Gastroesophageal sphincter (tissue), 4 donors: Measurements from ENCODE around the gene ZSWIM3. TPM values are rescaled to one million over a fixed set of nuclear protein-coding genes. Genes with fewer than 3 reads are reported as not detected.
A peak's percentile ranks its signal among the peaks of the same experiment; 100 is the strongest.

Source experiments
- ATAC-seq: fragments of 150-250 bp; one replicate; pipeline ENCODE4 v1.9.1; 2016; ENCODE audit warnings: mild to moderate bottlenecking, moderate library complexity
- H3K27ac ChIP-seq, 4 donors: fragments of 200-600 bp; sonication (generic) in 3 of 4; 1 replicate in 3 of 4; 2 replicates in 1 of 4; pipeline ENCODE4 v1.5.1; 2016 to 2019
- H3K27me3 ChIP-seq: fragments of 200-600 bp; sonication (generic); one replicate; pipeline ENCODE4 v1.5.1; 2019
- H3K36me3 ChIP-seq, 2 donors: fragments of 200-600 bp; sonication (generic); one replicate each; pipeline ENCODE4 v1.5.1; 2019; ENCODE audit warnings: control low read depth in 1 of 2
- H3K4me1 ChIP-seq, 3 donors: fragments of 200-600 bp; sonication (generic); 1 replicate in 2 of 3; 2 replicates in 1 of 3; pipeline ENCODE4 v1.5.1; 2016 to 2019; ENCODE audit warnings: control low read depth in 2 of 3
- H3K4me3 ChIP-seq, 2 donors: fragments of 200-600 bp; sonication (generic); one replicate each; pipeline ENCODE4 v1.5.1; 2019; ENCODE audit warnings: mild to moderate bottlenecking in 1 of 2, moderate library complexity in 1 of 2
- H3K9me3 ChIP-seq, 3 donors: fragments of 200-600 bp; sonication (generic); one replicate each; pipeline ENCODE4 v1.5.1; 2017 to 2019; ENCODE audit warnings: control low read depth in 2 of 3
- CTCF ChIP-seq, 4 experiments: fragments of 200-600 bp in 2 of 4; fragments of 450-650 bp in 2 of 4; sonication (generic) in 1 of 4; IDR thresholded peaks; one replicate each; pipeline ENCODE4 v1.5.1; 2017 to 2019; ENCODE audit warnings: antibody characterized with exemption in 4 of 4, mild to moderate bottlenecking in 2 of 4, moderate library complexity in 2 of 4
- EP300 ChIP-seq: sonication (generic); formaldehyde crosslinking; IDR thresholded peaks from one replicate; pipeline ENCODE4 v1.6.1; 2017; ENCODE audit warnings: antibody characterized with exemption, mild to moderate bottlenecking
- POLR2A ChIP-seq, 2 donors: fragments of 450-650 bp; IDR thresholded peaks; one replicate each; pipeline ENCODE4 v1.6.1; 2017; ENCODE audit warnings: antibody characterized with exemption in 2 of 2, mild to moderate bottlenecking in 2 of 2, moderate library complexity in 1 of 2
- POLR2AphosphoS5 ChIP-seq: sonication (generic); formaldehyde crosslinking; IDR thresholded peaks from one replicate; pipeline ENCODE4 v1.6.1; 2017; ENCODE audit warnings: antibody characterized with exemption
- WGBS, 2 donors: methylation state at CpG; one replicate each; pipeline ENCODE4 v1.1.5; 2018; ENCODE audit warnings: low coverage in 1 of 2; 5-methylcytosine and 5-hydroxymethylcytosine counted together
- total RNA-seq, 4 donors: library from RNA; depleted of rRNA; stranded (reverse); fragments of >200 nt; gene quantifications; one replicate each; pipeline ENCODE4 v1.1.0, GENCODE V29; 2016

The ZSWIM3 gene
- total RNA-seq: 1 to 10 TPM; 2.8 to 5.0 (median 4.4) TPM

- Histone ChIP-seq H3K4me1 (peaks cover 3 to 53% (median 21%) of the 10 kb centered on the region in 3 donors), H3K9me3 (no peaks in the 10 kb centered on the region), H3K36me3 (peaks cover 0 to 26% of the 10 kb centered on the region in 2 donors), H3K27ac (peak within 1 kb of the TSS; percentile 37 to 92 (median 83)), H3K4me3 (peak within 1 kb of the TSS; percentile 75 to 92), H3K27me3 (no peaks in the 10 kb centered on the region)
- TF ChIP-seq POLR2A (IDR thresholded peaks at IDR 0.05) (peak; percentile 34 to 59), EP300 (no peak), POLR2AphosphoS5 (peak; percentile 77), CTCF (IDR thresholded peaks at IDR 0.05) (no peak)
- peak; percentile 99 for ATAC-seq
- WGBS, 2 donors: 0 to 2% methylated on average over 3 to 7 of the region's 36 CpGs
Observed at GRCh38 chr20:45857114-45857881, at the start of gene ZSWIM3, which contains the start of gene ACOT8. ZSWIM3 (plus strand) TSS chr20:45857614; CDS start chr20:45857826, 212 bp downstream. ACOT8 (minus strand) TSS chr20:45857392; CDS start chr20:45857315, 77 bp downstream.

- H3K9me3 ChIP-seq: no peaks in the 10 kb centered on the region
- no peaks in the 10 kb centered on the region for H3K27me3 ChIP-seq
- no peak for ATAC-seq
- WGBS, 2 donors: 84 to 93% methylated on average over 7 to 8 of the region's 8 CpGs
- no peak overlapping the region for H3K4me3 ChIP-seq
- no peak overlapping the region for H3K27ac ChIP-seq
- no peak for TF ChIP-seq EP300
- TF ChIP-seq POLR2A (IDR thresholded peaks at IDR 0.05): no peak
- no peak for TF ChIP-seq POLR2AphosphoS5
- TF ChIP-seq CTCF (IDR thresholded peaks at IDR 0.05): no peak
- H3K4me1 ChIP-seq: peaks cover 0 to 15% (median 3%) of the 10 kb centered on the region in 3 donors
- H3K36me3 ChIP-seq: peaks cover 0 to 62% of the 10 kb centered on the region in 2 donors
Observed at GRCh38 chr20:45810191-45810970, 47.0 kb upstream of the ZSWIM3 start.

GRCh38 chr20:45812157-45813005 is 45.0 kb upstream of the ZSWIM3 start, which contains the start of gene UBE2C:
UBE2C (plus strand) TSS chr20:45812644; CDS start chr20:45812696, 52 bp downstream.
- peak; percentile 100 for ATAC-seq
- Histone ChIP-seq H3K9me3 (no peaks in the 10 kb centered on the region), H3K36me3 (peaks cover 0 to 42% of the 10 kb centered on the region in 2 donors), H3K27me3 (no peaks in the 10 kb centered on the region), H3K4me1 (peaks cover 0 to 18% (median 5%) of the 10 kb centered on the region in 3 donors), H3K4me3 (peak within 1 kb of the TSS; percentile 40 to 55), H3K27ac (peak within 1 kb of the TSS in 3 of 4 donors; percentile 5 to 70 (median 60))
- TF ChIP-seq EP300: no peak
- no peak for TF ChIP-seq CTCF (IDR thresholded peaks at IDR 0.05)
- TF ChIP-seq POLR2AphosphoS5: peak; percentile 67
- no peak for TF ChIP-seq POLR2A (IDR thresholded peaks at IDR 0.05)
- WGBS, 2 donors: 0% methylated on average over 3 to 4 of the region's 65 CpGs

GRCh38 chr20:45813006-45813340 is 44.4 kb upstream of the ZSWIM3 start:
- no peak for ATAC-seq
- Histone ChIP-seq H3K4me1 (peaks cover 0 to 24% (median 8%) of the 10 kb centered on the region in 3 donors), H3K27me3 (no peaks in the 10 kb centered on the region), H3K36me3 (peaks cover 0 to 36% of the 10 kb centered on the region in 2 donors), H3K27ac (peak overlapping the region in 1 of 4 donors; percentile 30), H3K9me3 (no peaks in the 10 kb centered on the region), H3K4me3 (peak overlapping the region; percentile 40 to 55)
- TF ChIP-seq POLR2AphosphoS5: no peak
- TF ChIP-seq CTCF (IDR thresholded peaks at IDR 0.05): no peak
- TF ChIP-seq POLR2A (IDR thresholded peaks at IDR 0.05): no peak
- no peak for TF ChIP-seq EP300
- WGBS, 2 donors: 0 to 9% methylated on average over 1 to 4 of the region's 11 CpGs
